ENCODE results near the gene STAT3.
"Not testable (repeated sequence)": the region's sequence is repeated elsewhere in the genome, so short reads cannot be mapped to it uniquely, and the experiment has no call there.

Gene STAT3

DNA sequence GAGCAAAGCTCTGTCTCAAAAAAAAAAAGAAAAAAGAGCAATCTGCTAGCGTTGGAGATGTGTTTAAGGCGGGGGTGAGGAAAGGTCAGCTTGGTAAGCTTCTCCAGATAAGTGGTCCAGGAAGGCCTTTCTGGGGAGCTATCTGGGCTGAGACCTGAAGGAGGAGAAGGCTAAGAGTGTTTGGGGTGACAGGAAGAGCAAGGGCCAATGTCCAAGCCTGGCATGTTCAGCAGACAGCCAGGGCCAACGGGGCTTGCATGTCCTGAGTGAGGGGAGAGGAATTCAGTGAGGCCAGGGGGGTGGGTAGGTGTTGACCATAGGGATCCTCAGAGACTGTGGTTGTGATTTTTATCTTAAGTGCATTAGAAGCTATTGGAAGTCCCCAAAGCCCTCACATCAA is 84.5 kb downstream of the STAT3 start:
- 90% methylated on average over 3 of the region's 3 CpGs for WGBS
- Histone ChIP-seq H3K27me3 (ENCODE audit: insufficient read depth, low read length) (no peaks in the 10 kb centered on the region), H3K4me1 (ENCODE audit: insufficient read depth, low read length) (no peaks in the 10 kb centered on the region)

DNA sequence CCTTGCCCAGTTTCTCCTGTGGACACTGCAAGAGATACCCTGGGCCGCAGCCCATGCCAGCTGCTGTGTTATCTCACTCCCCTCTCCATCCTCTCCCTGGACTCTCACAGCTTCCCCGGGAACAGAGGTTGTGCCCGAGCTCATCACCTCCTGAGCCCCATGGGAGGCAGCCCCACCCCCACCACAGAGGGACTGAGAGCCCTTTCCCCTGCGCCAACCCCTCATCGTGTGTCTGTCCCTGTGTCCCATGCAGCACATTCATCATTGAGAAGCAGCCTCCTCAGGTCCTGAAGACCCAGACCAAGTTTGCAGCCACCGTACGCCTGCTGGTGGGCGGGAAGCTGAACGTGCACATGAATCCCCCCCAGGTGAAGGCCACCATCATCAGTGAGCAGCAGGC is 87.2 kb downstream of the STAT3 start:
- no peaks in the 10 kb centered on the region for H3K4me1 ChIP-seq (ENCODE audit: insufficient read depth, low read length)
- 92% methylated on average over 9 of the region's 9 CpGs for WGBS
- no peak overlapping the region for H3K9ac ChIP-seq (ENCODE audit: low read depth, low read length)
- no peak overlapping the region for H3K27ac ChIP-seq (ENCODE audit: low read depth, low read length)
- H3K36me3 ChIP-seq (ENCODE audit: insufficient read depth, low read length): no peaks in the 10 kb centered on the region
- no peaks in the 10 kb centered on the region for H3K27me3 ChIP-seq (ENCODE audit: insufficient read depth, low read length)
- no peak overlapping the region for H3K4me3 ChIP-seq (ENCODE audit: low read length)
- no peaks in the 10 kb centered on the region for H3K9me3 ChIP-seq (ENCODE audit: insufficient read depth, low read depth, low read length)

More for the DNA sequence above, 84.5 kb downstream of the STAT3 start:
- Histone ChIP-seq H3K9me3 (ENCODE audit: insufficient read depth, low read depth, low read length) (no peaks in the 10 kb centered on the region), H3K36me3 (ENCODE audit: insufficient read depth, low read length) (no peaks in the 10 kb centered on the region), H3K4me3 (ENCODE audit: low read length) (no peak overlapping the region), H3K27ac (ENCODE audit: low read depth, low read length) (no peak overlapping the region), H3K9ac (ENCODE audit: low read depth, low read length) (no peak overlapping the region)

DNA sequence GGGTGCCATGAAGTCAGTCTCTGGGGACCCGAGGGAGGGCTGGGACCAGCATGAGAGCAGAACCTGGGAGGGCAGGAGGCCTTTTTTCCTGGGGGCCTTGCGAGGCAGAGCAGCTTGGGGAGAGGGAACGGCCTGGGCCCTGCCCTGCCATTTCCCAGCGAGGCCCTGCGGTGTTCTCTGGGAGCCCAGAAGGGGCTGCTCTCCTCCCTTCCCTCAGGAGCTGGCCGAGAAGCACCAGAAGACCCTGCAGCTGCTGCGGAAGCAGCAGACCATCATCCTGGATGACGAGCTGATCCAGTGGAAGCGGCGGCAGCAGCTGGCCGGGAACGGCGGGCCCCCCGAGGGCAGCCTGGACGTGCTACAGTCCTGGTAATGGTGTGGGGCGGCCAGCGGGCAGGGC is 88.3 kb downstream of the STAT3 start:
- H3K27ac ChIP-seq (ENCODE audit: low read depth, low read length); H3K27me3 ChIP-seq (ENCODE audit: insufficient read depth, low read length); H3K4me3 ChIP-seq (ENCODE audit: low read length); H3K9me3 ChIP-seq (ENCODE audit: insufficient read depth, low read depth, low read length); H3K4me1 ChIP-seq (ENCODE audit: insufficient read depth, low read length); H3K36me3 ChIP-seq (ENCODE audit: insufficient read depth, low read length); H3K9ac ChIP-seq (ENCODE audit: low read depth, low read length): not testable (repeated sequence)
- WGBS: 91% methylated on average over 3 of the region's 17 CpGs

DNA sequence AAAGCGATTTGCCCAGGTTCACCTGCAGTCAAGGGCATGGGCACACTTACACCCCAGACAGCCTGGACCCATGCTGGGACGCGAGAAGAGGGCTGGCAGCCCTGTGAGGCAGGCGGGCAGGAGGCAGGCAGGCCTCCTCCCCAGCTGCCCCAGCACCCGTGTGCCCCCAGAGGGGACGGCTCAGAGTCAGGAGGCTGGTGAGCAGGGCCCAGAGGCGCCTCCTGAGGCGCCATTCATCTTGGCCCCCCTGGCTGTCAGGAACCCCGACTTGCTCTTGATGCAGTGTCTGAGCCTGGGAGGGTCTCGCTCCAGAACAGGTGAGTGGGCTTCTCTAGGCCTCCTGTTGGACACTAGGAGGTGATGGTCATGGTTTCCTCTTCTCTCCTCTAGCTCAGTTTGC is 88.9 kb downstream of the STAT3 start:
- not testable (repeated sequence) for H3K4me3 ChIP-seq (ENCODE audit: low read length); H3K27ac ChIP-seq (ENCODE audit: low read depth, low read length); H3K9ac ChIP-seq (ENCODE audit: low read depth, low read length); H3K4me1 ChIP-seq (ENCODE audit: insufficient read depth, low read length); H3K9me3 ChIP-seq (ENCODE audit: insufficient read depth, low read depth, low read length); H3K27me3 ChIP-seq (ENCODE audit: insufficient read depth, low read length); H3K36me3 ChIP-seq (ENCODE audit: insufficient read depth, low read length)
- 93% methylated on average over 10 of the region's 10 CpGs for WGBS

DNA sequence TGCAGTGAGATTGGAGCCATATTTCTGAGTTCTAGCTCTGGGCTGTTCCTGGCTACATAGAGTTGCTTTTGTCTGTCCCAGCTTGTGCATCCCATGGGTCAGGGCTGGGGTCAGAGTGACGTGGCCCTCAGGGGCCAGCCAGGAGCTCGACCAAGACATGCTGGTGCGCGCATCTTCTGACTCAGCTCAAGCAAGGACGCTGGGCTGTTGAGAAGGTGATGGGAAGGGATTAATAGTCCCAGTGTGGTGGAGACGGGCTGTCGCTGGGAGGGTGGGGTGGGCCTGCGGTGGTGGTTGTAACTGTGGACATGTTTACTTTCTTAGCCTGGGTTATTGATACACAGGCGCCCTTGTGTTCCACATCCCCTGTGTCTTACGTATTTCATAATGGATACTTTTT is 90.5 kb downstream of the STAT3 start:
- not testable (repeated sequence) for H3K4me1 ChIP-seq (ENCODE audit: insufficient read depth, low read length); H3K27ac ChIP-seq (ENCODE audit: low read depth, low read length); H3K27me3 ChIP-seq (ENCODE audit: insufficient read depth, low read length); H3K4me3 ChIP-seq (ENCODE audit: low read length); H3K36me3 ChIP-seq (ENCODE audit: insufficient read depth, low read length); H3K9me3 ChIP-seq (ENCODE audit: insufficient read depth, low read depth, low read length); H3K9ac ChIP-seq (ENCODE audit: low read depth, low read length)
- WGBS: 95% methylated on average over 9 of the region's 10 CpGs

DNA sequence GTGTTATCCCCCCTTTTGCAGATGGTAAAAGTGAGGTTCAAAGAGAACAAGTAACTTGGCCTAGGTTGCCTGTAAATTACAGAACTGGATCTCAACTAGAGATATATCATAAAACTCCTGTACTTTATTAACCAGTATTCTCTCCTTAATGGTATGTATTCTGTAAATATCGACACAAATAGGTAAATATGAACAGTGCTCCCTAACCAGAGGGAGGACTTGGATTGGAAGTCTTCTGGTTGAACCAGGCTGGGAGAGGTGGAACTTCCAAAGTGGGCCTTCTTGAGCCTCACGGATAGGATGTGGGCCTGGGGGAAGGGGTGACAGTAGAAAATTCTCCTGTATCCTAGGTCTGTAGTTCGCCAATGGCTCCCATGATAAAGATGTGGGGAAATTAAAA is 92.2 kb downstream of the STAT3 start:
- no peak overlapping the region for H3K27ac ChIP-seq (ENCODE audit: low read depth, low read length)
- no peak overlapping the region for H3K9ac ChIP-seq (ENCODE audit: low read depth, low read length)
- H3K36me3 ChIP-seq (ENCODE audit: insufficient read depth, low read length): no peaks in the 10 kb centered on the region
- H3K4me3 ChIP-seq (ENCODE audit: low read length): no peak overlapping the region
- H3K4me1 ChIP-seq (ENCODE audit: insufficient read depth, low read length): no peaks in the 10 kb centered on the region
- H3K9me3 ChIP-seq (ENCODE audit: insufficient read depth, low read depth, low read length): no peaks in the 10 kb centered on the region
- no peaks in the 10 kb centered on the region for H3K27me3 ChIP-seq (ENCODE audit: insufficient read depth, low read length)
- WGBS: 97% methylated on average over 3 of the region's 3 CpGs

DNA sequence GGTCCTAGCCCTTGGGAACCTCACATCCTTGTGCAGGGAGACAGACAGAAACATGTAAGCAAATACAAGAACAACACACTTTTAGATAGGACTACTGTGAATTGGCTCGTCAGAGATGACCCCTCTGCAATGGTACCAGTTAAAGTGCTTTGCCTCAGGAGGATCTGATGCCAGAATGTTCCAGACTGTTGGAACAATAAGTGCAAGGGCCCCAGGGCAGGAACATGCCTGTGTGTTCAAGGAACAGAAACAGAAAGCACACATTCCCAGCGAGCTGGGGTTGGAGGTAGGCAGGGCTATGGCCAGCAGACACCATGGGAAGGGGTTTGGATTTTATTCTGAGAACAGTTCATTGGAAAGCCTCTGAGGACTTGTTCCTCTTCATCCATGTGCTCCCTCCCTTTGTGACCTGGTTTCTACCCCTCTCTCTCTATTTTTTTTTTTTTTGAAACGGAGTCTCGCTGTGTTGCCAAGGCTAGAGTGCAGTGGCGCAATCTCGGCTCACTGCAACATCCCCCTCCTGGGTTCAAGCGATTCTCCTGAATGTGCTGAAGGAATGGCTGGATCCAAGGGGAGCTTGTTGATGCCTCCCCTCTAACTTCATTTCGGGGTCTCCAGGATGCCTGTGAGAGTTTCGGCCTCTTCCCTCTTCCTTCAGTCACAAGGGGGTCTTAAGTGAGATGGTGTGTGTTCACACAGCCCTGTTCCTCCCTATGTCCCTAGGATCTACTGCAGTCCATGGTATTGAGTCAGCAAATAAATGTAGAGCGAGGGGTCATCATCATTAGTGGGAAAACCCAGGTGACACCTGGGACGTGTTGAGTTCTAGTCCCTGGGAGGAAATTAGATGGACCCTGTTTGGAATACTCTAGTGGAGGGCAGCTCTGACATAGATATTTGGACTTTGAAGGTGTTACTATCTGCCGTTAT is 93.5 kb downstream of the STAT3 start:
- no peak overlapping the region for H3K27ac ChIP-seq (ENCODE audit: low read depth, low read length)
- H3K36me3 ChIP-seq (ENCODE audit: insufficient read depth, low read length): no peaks in the 10 kb centered on the region
- no peak overlapping the region for H3K9ac ChIP-seq (ENCODE audit: low read depth, low read length)
- no peaks in the 10 kb centered on the region for H3K9me3 ChIP-seq (ENCODE audit: insufficient read depth, low read depth, low read length)
- peaks cover 5% of the 10 kb centered on the region for H3K27me3 ChIP-seq (ENCODE audit: insufficient read depth, low read length)
- H3K4me3 ChIP-seq (ENCODE audit: low read length): no peak overlapping the region
- 86% methylated on average over 10 of the region's 12 CpGs for WGBS
- H3K4me1 ChIP-seq (ENCODE audit: insufficient read depth, low read length): no peaks in the 10 kb centered on the region

DNA sequence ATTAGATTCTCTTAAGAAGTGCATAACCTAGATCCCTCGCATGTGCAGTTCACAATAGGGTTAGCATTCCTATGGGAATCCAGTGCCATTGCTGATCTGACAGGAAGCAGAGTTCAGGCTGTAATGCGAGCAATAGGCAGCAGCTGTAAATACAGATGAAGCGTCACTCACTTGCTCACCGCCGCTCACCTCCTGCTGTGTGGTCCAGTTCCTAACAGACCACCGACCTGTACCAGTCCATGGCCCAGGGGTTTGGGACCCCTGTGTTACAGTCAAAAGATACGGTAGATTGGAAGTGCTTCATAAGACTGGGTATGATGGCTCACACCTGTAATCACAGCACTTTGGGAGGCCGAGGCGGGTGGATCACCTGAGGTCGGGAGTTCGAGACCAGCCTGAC is 97.1 kb downstream of the STAT3 start:
- peaks cover 5% of the 10 kb centered on the region; the same call in 1 of the 2 replicates for H3K4me1 ChIP-seq (ENCODE audit: insufficient read depth, low read length)
- H3K4me3 ChIP-seq (ENCODE audit: low read length): no peak overlapping the region
- H3K36me3 ChIP-seq (ENCODE audit: insufficient read depth, low read length): no peaks in the 10 kb centered on the region
- H3K27me3 ChIP-seq (ENCODE audit: insufficient read depth, low read length): peaks cover 33% of the 10 kb centered on the region
- H3K27ac ChIP-seq (ENCODE audit: low read depth, low read length): no peak overlapping the region
- 93% methylated on average over 11 of the region's 11 CpGs for whole genome bisulfite sequencing
- H3K9ac ChIP-seq (ENCODE audit: low read depth, low read length): no peak overlapping the region
- no peaks in the 10 kb centered on the region for H3K9me3 ChIP-seq (ENCODE audit: insufficient read depth, low read depth, low read length)

DNA sequence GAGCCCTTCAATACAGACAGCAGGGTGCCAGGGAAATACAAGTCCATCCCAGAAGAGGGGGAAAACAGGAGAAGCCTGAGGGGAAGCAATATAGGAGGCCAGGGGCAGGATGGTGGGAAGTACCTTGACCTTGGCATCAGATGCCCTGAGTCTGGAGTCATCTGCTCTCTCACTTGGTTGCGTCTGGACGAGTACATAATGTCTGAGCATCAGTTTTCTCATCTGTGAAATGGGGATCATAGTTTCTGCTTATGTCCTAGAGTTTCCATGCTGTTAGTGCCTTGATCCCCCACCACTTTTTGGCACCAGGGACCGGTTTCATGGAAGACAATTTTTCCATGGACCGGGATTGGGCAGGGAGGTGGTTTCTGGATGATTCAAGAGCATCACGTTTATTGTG is 97.7 kb downstream of the STAT3 start:
- Histone ChIP-seq H3K27me3 (ENCODE audit: insufficient read depth, low read length) (peaks cover 33% of the 10 kb centered on the region), H3K36me3 (ENCODE audit: insufficient read depth, low read length) (no peaks in the 10 kb centered on the region), H3K9ac (ENCODE audit: low read depth, low read length) (no peak overlapping the region), H3K4me3 (ENCODE audit: low read length) (no peak overlapping the region), H3K9me3 (ENCODE audit: insufficient read depth, low read depth, low read length) (no peaks in the 10 kb centered on the region), H3K27ac (ENCODE audit: low read depth, low read length) (no peak overlapping the region), H3K4me1 (ENCODE audit: insufficient read depth, low read length) (peaks cover 5% of the 10 kb centered on the region; the same call in 1 of the 2 replicates)
- WGBS: 94% methylated on average over 5 of the region's 5 CpGs

DNA sequence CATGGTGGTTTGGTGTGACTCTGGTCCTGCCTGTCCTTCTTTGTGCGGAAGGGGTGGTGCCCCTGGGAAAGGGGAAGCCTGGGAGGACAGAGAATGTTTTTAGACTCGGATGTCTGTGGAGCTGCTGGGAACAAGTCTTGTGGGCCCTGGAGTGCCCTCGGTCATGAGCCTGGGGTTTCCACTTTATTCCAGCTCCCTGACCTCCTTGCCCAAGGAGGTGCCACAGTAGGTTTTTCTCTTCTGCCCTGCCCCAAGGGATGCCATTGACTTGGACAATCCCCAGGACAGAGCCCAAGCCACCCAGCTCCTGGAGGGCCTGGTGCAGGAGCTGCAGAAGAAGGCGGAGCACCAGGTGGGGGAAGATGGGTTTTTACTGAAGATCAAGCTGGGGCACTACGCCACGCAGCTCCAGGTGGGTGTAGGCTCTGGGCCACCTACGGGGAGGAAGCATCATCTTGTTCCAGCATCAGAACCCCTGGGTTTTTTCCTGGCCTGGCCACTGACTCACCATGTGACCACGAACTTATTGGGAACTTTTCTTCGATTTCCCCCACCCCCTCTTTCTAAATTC is 98.5 kb downstream of the STAT3 start:
- Histone ChIP-seq H3K27me3 (ENCODE audit: insufficient read depth, low read length) (peaks cover 33% of the 10 kb centered on the region), H3K27ac (ENCODE audit: low read depth, low read length) (no peak overlapping the region), H3K36me3 (ENCODE audit: insufficient read depth, low read length) (no peaks in the 10 kb centered on the region), H3K9me3 (ENCODE audit: insufficient read depth, low read depth, low read length) (no peaks in the 10 kb centered on the region), H3K4me3 (ENCODE audit: low read length) (no peak overlapping the region), H3K9ac (ENCODE audit: low read depth, low read length) (no peak overlapping the region), H3K4me1 (ENCODE audit: insufficient read depth, low read length) (peaks cover 5% of the 10 kb centered on the region; the same call in 1 of the 2 replicates)
- 91% methylated on average over 9 of the region's 9 CpGs for WGBS

DNA sequence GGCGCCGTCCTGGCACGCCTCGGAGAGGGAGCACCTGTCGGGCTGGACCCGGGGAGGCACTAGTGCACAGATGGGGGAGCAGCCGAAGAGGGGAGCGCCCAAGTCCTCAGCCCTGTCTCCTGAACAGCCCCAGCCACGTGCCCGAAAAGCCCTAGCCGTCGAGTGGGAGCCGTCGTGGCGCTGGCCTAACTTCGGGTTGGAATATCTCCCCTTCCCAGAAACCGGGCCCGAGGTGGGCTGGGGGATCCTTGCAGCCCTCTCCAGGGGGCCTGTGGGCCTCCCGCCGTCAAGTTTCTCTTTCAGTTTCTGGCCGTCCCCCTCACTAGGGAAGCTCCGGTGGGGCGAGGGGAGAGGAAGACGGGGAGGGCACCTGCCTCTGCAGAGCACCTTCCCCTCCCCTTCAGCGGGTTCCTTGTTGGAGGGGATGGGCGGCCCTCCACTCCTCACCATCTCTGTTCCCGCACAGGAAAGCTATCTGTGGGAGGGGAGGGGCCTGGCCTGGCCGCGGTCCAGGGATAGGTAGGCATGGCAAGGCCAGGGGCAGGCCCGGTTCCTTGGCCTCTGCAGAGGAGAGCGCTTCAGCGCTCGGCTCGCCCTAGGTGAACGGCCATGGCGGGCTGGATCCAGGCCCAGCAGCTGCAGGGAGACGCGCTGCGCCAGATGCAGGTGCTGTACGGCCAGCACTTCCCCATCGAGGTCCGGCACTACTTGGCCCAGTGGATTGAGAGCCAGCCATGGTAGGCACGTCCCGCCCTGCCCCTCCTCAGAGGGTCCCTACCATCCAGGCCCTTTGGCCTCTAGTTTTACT is 99.2 kb downstream of the STAT3 start:
- Histone ChIP-seq H3K27ac (ENCODE audit: low read depth, low read length) (no peak overlapping the region), H3K27me3 (ENCODE audit: insufficient read depth, low read length) (peaks cover 33% of the 10 kb centered on the region), H3K9ac (ENCODE audit: low read depth, low read length) (no peak overlapping the region), H3K4me1 (ENCODE audit: insufficient read depth, low read length) (peaks cover 5% of the 10 kb centered on the region; the same call in 1 of the 2 replicates), H3K4me3 (ENCODE audit: low read length) (peak overlapping the region; percentile 55), H3K36me3 (ENCODE audit: insufficient read depth, low read length) (no peaks in the 10 kb centered on the region), H3K9me3 (ENCODE audit: insufficient read depth, low read depth, low read length) (no peaks in the 10 kb centered on the region)
- 57% methylated on average over 40 of the region's 44 CpGs for WGBS
